Measurements from ENCODE around the gene ADA.

The ADA gene

GRCh38 chr20:44621939-44622338 lies 29.6 kb downstream of the ADA start:
- DNase-seq, result no peak

DNA sequence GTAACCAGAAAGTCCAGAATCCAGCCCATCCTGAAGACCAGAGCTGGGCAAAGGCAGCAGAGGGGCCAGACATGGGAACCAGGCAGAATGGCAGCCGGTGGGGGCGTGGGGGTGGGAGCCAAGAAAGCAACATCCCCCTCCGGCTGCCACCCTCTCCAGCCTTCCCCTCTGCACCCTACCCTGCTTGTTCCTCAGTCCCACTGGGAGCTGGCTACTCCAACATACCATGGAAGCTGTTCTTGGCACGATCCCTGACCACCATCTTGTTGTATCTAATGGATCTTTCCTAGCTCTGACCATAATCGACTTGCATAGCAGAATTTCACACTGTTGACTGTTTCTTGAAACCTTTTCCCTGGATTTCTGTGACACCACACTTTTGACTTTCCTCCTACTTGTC lies 30.2 kb downstream of the ADA start:
- no peak for DNase-seq

- DNase-seq, result no peak
Measured at GRCh38 chr20:44620030-44620429, 31.5 kb downstream of the ADA start.

DNA sequence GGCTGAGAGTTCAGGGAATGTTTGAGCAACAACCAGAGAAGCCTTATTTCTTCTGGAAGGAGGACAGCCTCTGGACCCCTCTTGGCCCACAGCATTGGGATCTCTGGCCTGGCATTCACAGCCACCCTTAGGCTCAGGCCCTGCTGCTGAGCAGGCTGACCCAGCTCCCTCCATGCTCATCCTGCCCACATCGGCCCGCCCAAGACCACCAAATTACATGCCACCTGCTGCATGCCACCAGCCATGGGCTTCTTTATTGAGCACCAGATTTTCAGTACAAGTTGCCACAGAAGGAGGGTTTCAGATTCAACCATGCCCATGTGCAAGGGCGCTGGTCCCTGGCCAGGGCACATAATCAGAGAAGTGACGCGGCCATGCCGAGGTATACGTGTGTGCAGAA lies 32.2 kb downstream of the ADA start:
- DNase-seq, result no peak

- DNase-seq, result peak; percentile 30
Measured at GRCh38 chr20:44618318-44618731, 33.2 kb downstream of the ADA start.

DNA sequence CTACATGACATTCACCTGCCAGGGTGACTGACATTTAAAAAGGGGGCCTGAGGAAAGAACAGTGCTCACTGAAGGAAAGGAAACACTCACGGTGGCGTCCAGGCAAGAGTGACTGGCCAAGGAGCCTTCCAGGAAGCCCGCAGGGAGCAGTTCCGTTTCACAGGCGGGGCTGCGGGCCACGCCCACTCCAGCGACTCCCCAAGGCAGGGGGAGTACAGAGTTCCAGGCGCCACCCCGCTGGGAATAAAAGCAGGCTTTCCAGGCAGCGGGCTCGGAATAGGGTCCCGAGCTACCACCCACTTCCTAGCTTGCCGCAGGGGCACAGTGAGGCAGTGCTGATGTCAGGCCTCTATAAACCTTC lies 34.9 kb downstream of the ADA start:
- DNase-seq, result no peak

GRCh38 chr20:44615876-44616603 lies 35.5 kb downstream of the ADA start:
- no peak for DNase-seq

- no peak for DNase-seq
Measured at GRCh38 chr20:44615169-44615791, 36.2 kb downstream of the ADA start.

GRCh38 chr20:44614525-44614924 lies 37.0 kb downstream of the ADA start:
- no peak for DNase-seq

DNA sequence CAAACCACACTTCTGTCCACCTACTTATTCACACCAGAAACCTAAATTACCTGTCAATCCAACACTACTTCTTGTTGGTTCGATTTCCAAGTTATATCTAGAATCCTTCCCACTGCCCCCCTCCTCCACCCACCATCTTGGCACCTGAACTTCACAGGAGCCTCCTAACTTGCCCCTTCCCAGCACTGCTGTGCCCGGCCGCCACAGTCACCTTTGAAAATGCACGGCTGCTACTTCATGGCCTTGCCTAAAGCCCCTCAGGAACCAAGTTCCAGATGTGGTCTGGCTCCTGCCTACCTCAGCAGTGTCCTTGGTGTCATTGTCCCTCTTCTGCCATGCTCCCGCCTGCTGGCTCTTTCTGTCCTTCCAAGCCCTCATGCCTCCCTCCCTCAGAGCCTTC lies 37.9 kb downstream of the ADA start:
- no peak for DNase-seq

GRCh38 chr20:44610313-44610962 lies 41.1 kb downstream of the ADA start:
- DNase-seq, result peak; percentile 20

DNA sequence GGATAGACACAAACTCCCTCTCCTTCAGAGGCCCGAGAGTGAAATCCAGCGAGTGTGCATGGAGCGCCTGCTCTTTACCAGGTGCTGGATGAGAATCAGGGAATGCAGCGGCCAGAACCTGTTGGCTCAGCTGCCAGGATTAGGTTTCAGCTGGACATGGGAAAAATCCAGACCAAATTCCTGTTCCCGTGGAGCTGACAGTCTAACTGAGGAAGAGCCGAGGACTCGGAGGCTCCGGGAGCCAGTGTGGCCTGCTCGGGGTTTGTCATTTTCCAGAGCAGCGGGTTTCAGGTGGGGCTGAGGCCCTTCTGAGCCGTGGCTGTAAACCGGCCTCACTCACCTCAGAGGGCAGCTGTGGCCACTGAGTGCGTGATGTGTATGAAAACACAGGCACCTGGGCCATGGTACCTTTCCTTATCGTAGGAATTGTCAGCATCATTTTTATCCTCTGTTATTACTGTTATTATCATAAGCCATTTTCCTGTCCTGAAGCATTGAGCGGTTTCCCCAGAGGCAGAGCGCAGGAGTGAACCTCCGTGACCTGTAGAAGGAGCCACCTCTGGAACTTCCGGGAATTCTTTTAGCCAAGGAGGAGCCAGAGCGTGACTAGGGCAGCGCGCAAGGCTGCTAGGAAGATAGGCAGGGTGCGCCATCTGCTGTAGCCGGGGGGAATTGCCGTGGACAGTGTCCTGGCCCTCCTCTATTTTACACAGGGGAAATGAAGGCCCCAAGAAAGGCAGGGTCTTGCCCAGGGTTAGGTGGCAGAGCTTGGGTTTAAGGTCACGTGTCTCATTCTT lies 41.8 kb downstream of the ADA start:
- peak; percentile 84 for DNase-seq

GRCh38 chr20:44609006-44609515 lies 42.4 kb downstream of the ADA start:
- DNase-seq, result no peak

GRCh38 chr20:44606725-44607441 lies 44.6 kb downstream of the ADA start:
- DNase-seq, result no peak

DNA sequence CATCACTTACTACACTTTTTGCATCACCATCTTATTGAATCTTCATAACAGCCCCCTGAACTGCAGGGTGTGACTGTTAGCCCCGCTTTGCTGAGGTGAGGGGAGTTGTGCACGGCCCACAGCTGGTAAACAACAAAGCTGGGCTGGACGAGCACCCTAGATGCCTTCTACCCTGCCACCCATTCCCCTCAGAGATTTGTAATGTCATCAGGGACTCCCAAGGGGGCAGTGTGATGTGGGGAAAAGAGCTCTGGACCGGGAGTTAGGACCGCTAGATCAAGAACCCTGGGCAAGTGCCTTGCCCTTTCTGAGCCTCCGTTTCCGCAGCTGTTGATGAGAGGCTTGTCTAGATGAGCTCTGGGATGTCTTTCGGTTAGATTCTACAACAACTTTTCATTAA lies 48.2 kb downstream of the ADA start:
- no peak for DNase-seq

- DNase-seq, result no peak
Measured at GRCh38 chr20:44601801-44602204, 49.7 kb downstream of the ADA start.

DNA sequence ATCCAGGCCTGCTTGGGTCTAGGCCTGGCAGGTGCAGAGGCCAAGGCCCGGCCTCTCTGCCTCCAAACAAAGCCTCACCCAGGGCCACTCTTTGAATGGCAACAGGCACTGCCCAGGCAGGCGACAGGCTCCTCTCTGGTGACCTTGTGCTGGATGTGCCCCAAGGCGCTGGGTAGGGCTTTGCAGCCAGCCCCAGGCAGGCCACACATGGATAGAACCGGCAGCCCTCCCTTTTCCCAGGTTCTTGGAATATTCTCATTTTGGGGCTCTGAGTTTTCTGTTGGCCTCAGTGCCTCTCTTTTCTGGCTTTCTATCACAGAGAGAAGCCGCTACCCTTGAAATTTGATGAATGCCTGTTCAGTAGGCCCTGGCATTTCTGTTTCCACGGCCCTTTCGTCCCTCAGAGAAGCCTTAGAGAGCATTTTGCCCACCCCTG lies 50.2 kb downstream of the ADA start:
- no peak for DNase-seq

DNA sequence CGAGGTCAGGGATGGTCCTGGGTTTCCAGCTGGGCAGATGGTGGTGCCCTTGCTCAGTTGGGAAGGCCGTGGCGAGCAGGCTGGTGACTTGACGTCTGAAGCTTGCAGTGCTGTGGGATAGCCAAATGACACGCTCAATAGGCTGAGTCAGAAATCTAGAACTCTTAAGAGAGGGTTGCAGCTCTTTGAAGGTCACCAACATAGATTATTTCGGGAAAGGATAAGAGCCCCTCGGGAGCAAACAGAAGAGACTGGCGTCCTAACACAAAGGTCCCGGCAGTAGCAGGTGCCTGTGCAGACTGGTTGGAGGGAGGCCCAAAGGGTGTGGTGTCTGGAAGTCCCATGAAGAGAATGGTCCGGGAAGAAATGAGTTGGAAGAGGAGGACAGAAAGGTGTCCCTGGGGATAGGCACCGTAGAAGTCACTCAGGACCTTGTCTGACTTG lies 50.7 kb downstream of the ADA start:
- DNase-seq, result no peak

- DNase-seq, result no peak
Measured at GRCh38 chr20:44600301-44600700, 51.2 kb downstream of the ADA start.

GRCh38 chr20:44599715-44600114 lies 51.8 kb downstream of the ADA start:
- DNase-seq, result no peak

DNA sequence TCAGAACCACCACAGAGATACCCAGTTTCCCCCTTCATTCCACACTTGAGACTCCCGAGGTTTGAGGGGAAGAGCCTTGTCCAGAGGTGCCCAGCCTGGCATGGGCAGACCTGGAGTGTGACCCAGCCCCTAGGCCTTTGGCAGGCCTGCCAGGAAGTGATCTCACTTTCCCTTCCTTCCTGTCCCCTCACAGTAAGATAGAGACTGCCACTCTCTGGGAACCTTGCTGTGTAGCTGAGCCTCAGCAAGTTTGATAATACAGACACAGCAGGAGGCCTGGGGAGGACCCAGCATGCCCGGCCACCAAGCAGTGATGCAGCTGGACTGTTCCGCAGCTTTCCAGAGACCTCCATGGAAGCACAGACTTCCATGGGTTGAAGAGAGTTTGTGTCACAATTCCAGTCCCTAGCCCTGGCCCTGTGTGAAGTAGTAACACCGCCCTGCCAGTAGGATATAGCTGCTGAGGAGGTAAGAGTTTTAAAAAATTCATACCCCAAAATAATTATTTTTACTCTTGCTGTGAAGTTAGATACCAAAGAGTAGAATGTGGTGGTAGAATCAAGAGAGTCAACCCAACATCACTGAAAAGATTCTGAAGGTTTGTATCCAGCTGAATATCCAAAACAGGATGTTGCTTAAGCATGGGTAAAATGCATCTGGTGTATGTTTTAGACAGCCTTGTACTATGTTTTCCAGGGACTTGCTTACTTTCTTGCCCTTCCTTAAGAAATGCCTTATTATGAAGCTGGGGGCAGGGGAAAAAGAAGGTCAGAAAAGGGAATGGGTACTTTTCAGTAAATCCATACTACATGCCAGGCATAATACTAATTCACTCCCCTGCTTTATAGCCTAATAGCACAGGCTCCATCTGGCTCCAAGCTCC lies 52.8 kb downstream of the ADA start:
- no peak for DNase-seq
